Upper lobe of left lung (tissue), 6 donors: ENCODE results near the gene MYO3B. TPM values are rescaled to one million over a fixed set of nuclear protein-coding genes. Genes with fewer than 3 reads are reported as not detected.

Experiments used
- ATAC-seq, 2 donors: fragments of 200-7000 bp; cut with Tn5 transposase; one replicate each; pipeline ENCODE4 v1.9.1; 2022; ENCODE audit warnings: mild to moderate bottlenecking in 2 of 2, moderate library complexity in 2 of 2; ENCODE audit not compliant: low FRiP score in 2 of 2
- DNase-seq, 2 donors: peaks; one replicate each; pipeline ENCODE4 v3.0.0-alpha.2; 2019 to 2020
- H3K27ac ChIP-seq, 4 donors: fragments of 200-600 bp; sonication (generic); one replicate each; pipeline ENCODE4 v1.5.1; 2016 to 2019
- H3K27me3 ChIP-seq, 4 donors: fragments of 200-600 bp; sonication (generic); one replicate each; pipeline ENCODE4 v1.5.1; 2017 to 2019
- H3K36me3 ChIP-seq, 4 donors: fragments of 200-600 bp; sonication (generic); one replicate each; pipeline ENCODE4 v1.5.1; 2016 to 2019
- H3K4me1 ChIP-seq, 4 donors: fragments of 200-600 bp; sonication (generic); one replicate each; pipeline ENCODE4 v1.5.1; 2018 to 2019
- H3K4me3 ChIP-seq, 4 donors: fragments of 200-600 bp; sonication (generic); one replicate each; pipeline ENCODE4 v1.5.1; 2017 to 2019; ENCODE audit warnings: mild to moderate bottlenecking in 2 of 4, moderate library complexity in 1 of 4
- H3K9me3 ChIP-seq, 4 donors: fragments of 200-600 bp; sonication (generic); one replicate each; pipeline ENCODE4 v1.5.1; 2018 to 2019
- CTCF ChIP-seq, 6 experiments: fragments of 450-650 bp in 4 of 6; fragments of 200-600 bp in 2 of 6; sonication (generic) in 2 of 6; IDR thresholded peaks; one replicate each; pipeline ENCODE4 v1.5.1; 2016 to 2019; ENCODE audit warnings: antibody characterized with exemption in 6 of 6
- EP300 ChIP-seq, 4 donors: sonication (generic); formaldehyde crosslinking; IDR thresholded peaks; one replicate each; pipeline ENCODE4 v1.5.1; 2017; ENCODE audit warnings: antibody characterized with exemption in 4 of 4, control low read depth in 2 of 4
- POLR2A ChIP-seq, 4 donors: fragments of 450-650 bp; IDR thresholded peaks; one replicate each; pipeline ENCODE4 v1.5.1; 2016 to 2017; ENCODE audit warnings: antibody characterized with exemption in 4 of 4, mild to moderate bottlenecking in 2 of 4
- POLR2AphosphoS5 ChIP-seq, 2 donors: sonication (generic); formaldehyde crosslinking; IDR thresholded peaks; one replicate each; pipeline ENCODE4 v1.5.1; 2017; ENCODE audit warnings: antibody characterized with exemption in 2 of 2
- WGBS, 2 donors: methylation state at CpG; one replicate each; pipeline ENCODE4 v1.1.5; 2017 to 2018; 5-methylcytosine and 5-hydroxymethylcytosine counted together
- total RNA-seq, 6 donors: library from RNA; depleted of rRNA in 4 of 6; stranded (reverse); fragments of >200 nt in 4 of 6; gene quantifications; one replicate each; pipeline versions ENCODE4 v1.1.0 to v1.2.1, GENCODE V29; 2016 to 2021
- donor health status: DM: no; HTN: no; CAD: no; lungs with moderate emphysema.
- donor health status: DM: no; HTN: yes; CAD: no; lungs with severe emphysema.

Gene MYO3B
- total RNA-seq, 6 donors from 2014 or later: 0.09 to 0.20 (median 0.13) TPM; not detected in 3

GRCh38 chr2:170163411-170164065, 14.4 kb upstream of the MYO3B start:
- DNase-seq (no peak), ATAC-seq (no peak)
- no peaks in the 10 kb centered on the region for H3K4me1 ChIP-seq
- H3K9me3 ChIP-seq: no peaks in the 10 kb centered on the region
- H3K27me3 ChIP-seq: no peaks in the 10 kb centered on the region
- TF ChIP-seq POLR2A (IDR thresholded peaks at IDR 0.05) (no peak), EP300 (IDR thresholded peaks at IDR 0.05) (no peak), POLR2AphosphoS5 (IDR thresholded peaks at IDR 0.05) (no peak), CTCF (IDR thresholded peaks at IDR 0.05) (no peak)
- no peak overlapping the region for H3K4me3 ChIP-seq
- H3K36me3 ChIP-seq: no peaks in the 10 kb centered on the region
- no peak overlapping the region for H3K27ac ChIP-seq
- WGBS, 2 donors: 81% methylated on average over 6 of the region's 6 CpGs

GRCh38 chr2:170165129-170165528, 12.8 kb upstream of the MYO3B start:
- no peak overlapping the region for H3K27ac ChIP-seq
- no peaks in the 10 kb centered on the region for H3K27me3 ChIP-seq
- H3K4me3 ChIP-seq: no peak overlapping the region
- 69 to 74% methylated on average over 2 of the region's 2 CpGs for WGBS, 2 donors
- ATAC-seq (no peak), DNase-seq (no peak)
- H3K9me3 ChIP-seq: no peaks in the 10 kb centered on the region
- no peak for TF ChIP-seq POLR2A (IDR thresholded peaks at IDR 0.05)
- no peak for TF ChIP-seq POLR2AphosphoS5 (IDR thresholded peaks at IDR 0.05)
- no peak for TF ChIP-seq EP300 (IDR thresholded peaks at IDR 0.05)
- no peak for TF ChIP-seq CTCF (IDR thresholded peaks at IDR 0.05)
- H3K4me1 ChIP-seq: no peaks in the 10 kb centered on the region
- no peaks in the 10 kb centered on the region for H3K36me3 ChIP-seq

GRCh38 chr2:170166735-170167134, 11.2 kb upstream of the MYO3B start:
- H3K36me3 ChIP-seq: no peaks in the 10 kb centered on the region
- H3K27me3 ChIP-seq: no peaks in the 10 kb centered on the region
- H3K4me3 ChIP-seq: no peak overlapping the region
- no peaks in the 10 kb centered on the region for H3K9me3 ChIP-seq
- no peak for TF ChIP-seq EP300 (IDR thresholded peaks at IDR 0.05)
- TF ChIP-seq POLR2AphosphoS5 (IDR thresholded peaks at IDR 0.05): no peak
- no peak for TF ChIP-seq POLR2A (IDR thresholded peaks at IDR 0.05)
- TF ChIP-seq CTCF (IDR thresholded peaks at IDR 0.05): no peak
- H3K4me1 ChIP-seq: no peaks in the 10 kb centered on the region
- 97 to 100% methylated on average over 1 of the region's 1 CpG for WGBS, 2 donors
- ATAC-seq: no peak
- H3K27ac ChIP-seq: no peak overlapping the region
- no peak for DNase-seq

GRCh38 chr2:170170281-170171040, 7.5 kb upstream of the MYO3B start:
- H3K9me3 ChIP-seq: no peaks in the 10 kb centered on the region
- no peak overlapping the region for H3K27ac ChIP-seq
- H3K4me3 ChIP-seq: no peak overlapping the region
- no peaks in the 10 kb centered on the region for H3K27me3 ChIP-seq
- DNase-seq (no peak), ATAC-seq (no peak)
- 64 to 69% methylated on average over 5 of the region's 5 CpGs for WGBS, 2 donors
- no peaks in the 10 kb centered on the region for H3K36me3 ChIP-seq
- H3K4me1 ChIP-seq: no peaks in the 10 kb centered on the region
- TF ChIP-seq POLR2A (IDR thresholded peaks at IDR 0.05): no peak
- no peak for TF ChIP-seq CTCF (IDR thresholded peaks at IDR 0.05)
- TF ChIP-seq EP300 (IDR thresholded peaks at IDR 0.05): no peak
